GM21786 (cell line): ENCODE data around the gene ADIPOR2.
"Not testable (repeated sequence)": the region's sequence is repeated elsewhere in the genome, so short reads cannot be mapped to it uniquely, and the experiment has no call there.

Experiments used
- ATAC-seq: cut with Tn5 transposase; IDR thresholded peaks from one replicate; pipeline ENCODE4 v1.9.1; 2021; ENCODE audit not compliant: unreplicated experiment

ADIPOR2 gene

DNA sequence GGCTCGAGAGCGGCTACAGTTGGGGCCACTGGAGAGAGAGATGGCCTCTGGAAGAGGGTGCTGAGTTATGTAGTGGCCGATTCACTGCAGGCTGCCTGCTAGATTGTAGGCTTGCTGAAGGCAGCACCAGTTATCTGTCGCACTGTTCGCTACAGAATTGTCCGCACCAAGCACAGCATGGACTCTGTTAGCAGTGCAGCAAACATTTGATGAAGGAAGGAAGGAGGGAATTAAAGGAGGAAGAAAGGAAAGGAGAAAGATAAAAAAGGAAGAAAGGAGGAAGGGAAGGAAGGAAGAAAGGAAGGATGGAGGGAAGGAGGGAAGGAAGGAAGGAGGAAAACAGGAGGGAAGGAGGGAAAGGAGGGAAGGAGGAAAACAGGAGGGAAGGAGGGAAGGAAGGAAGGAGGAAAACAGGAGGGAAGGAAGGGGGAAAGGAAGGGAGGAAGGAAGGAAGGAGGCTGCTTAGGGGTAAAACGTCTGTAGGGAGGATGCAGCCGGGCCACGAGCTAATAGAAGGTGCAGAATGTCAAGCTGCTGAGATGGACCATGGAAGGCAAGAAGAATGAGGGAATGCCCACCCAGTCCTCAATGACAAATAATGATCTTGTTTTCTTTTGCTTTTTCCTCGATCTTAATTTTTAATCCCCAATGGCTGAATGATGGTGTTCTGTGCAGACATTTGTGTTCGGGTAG, 27.3 kb upstream of the ADIPOR2 start:
- ATAC-seq, result no peak

DNA sequence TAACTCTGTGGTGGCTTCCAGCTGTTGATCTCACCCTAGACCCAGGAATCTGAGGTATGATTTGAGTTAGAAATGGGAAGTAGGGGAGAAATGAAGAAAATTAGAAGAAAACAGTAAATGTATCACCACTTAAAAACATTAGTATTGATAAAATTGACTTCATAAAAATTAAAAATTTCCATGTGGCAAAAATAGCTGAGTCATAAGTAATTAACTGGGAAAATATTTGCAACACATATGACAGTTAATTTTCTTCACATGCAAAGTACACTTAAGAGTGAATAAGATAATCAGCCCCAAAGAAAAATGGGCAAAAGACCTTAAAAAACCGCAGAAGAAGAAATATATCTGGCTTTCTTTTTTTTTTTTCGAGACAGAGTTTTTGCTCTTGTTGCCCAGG, 25.5 kb upstream of the ADIPOR2 start:
- ATAC-seq, result no peak

DNA sequence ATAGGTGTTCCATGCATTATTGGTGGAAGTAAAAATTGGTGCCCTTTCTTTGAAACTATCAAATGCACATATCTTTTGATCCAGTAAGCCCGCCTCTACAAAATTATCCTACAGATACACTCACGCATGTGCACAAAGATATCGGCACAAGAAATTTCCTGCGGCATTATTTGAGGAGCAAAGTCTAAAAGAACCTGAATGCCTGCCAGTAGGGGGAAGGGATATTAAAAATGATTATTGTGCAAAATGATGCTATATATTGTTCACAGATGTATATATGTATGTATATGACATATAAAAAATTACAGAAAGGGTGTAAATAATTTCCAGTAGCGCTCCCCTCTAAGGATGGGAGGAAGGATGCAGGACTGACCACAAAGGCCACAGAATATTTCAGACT, 24.7 kb upstream of the ADIPOR2 start:
- no peak for ATAC-seq

DNA sequence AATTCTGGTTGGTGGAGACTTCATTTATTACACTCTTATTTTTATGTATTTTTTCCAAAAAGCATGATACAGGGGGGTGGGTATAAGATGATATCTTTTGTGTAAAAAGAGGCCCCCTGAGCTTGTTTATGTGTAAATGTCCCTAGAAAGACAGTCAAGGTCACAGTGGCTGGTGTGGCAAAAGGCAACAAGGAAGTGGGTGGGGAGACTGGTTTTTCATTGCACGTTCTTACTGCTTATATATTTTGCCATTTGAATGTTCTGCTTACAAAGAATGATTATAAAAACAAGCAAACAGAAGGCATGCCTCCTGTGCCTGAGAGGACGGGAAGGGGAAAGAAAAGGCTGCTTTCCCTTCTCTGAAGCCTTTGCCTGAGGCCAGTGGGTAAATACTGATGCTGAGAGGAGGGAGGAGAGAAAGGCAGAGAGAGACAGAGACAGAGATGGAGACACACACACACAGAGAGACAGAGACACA, 24.1 kb upstream of the ADIPOR2 start:
- no peak for ATAC-seq

DNA sequence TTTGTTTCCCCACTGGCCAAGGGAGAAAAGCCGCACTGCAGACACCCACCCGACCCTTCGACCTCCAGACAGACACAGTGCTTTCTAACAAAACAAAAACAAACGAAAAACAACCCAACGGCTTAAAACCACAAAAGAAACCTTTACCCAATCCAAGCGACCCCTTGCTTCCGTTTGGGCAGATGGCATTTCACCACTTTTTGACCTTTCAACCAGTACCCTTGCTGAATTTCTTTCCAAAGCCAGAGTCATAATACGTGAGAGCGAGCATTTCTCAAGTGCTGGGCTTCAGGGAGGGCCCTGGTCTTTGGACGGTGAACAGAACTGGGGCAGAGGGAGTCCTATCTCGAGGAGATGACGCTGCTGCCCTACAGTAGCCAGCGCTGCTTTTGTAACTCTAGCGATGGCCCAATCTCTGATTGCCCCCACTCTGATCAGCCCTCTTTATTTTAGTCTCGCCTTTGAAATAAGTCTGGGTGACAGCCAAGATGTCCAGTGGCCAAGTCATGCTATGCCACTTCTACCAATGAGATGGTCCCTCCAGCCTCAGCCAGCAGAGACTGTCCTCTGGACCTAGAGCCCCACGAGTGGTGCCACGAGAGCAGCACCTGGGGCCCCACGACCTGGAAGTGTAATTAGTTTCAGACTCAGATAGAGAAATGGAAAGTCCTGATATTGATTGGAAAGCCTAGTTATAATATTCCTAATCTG, 21.9 kb upstream of the ADIPOR2 start:
- no peak for ATAC-seq

DNA sequence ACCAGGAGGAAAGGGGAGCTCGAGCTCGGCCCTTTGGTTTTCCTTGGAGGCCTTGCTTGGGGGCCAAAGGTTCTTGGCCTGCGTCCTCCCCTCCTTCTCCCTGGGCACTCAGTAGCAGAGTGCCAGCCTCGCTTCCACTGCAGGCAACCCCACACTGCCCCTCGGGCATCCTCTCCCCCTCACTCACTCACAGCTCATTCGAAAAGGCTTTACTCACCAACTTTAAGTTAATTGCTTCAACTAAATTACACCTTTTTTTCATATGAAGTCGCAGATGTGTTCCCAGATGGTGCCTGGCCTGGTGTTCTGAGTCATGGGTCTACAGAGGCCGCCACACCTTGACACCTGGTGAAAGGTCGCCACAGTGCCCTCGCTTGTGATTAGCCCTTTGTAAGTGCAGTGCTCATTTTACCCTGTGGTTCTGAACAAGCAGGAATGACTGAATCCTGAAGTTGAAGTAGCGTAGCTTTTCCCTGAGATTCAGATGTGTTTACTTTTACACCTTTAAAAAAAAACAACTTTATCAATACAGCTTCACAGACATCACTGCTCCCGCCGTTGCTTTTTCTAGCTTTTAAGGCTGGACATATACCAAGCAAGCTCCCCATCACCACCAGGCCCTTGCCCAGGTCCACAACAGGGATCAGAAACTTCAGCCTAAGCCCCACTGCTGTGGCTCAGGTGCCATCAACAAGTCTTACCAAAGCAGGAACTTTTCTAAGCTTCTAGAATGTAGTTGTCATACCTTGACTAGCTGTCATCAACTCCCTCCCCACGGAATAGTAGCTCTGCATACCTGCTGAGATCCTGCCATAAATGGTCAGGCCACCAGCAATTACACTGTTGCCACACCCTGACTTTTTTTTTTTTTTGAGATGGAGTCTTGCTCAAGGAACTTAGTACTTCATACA, 20.3 kb upstream of the ADIPOR2 start:
- no peak for ATAC-seq

DNA sequence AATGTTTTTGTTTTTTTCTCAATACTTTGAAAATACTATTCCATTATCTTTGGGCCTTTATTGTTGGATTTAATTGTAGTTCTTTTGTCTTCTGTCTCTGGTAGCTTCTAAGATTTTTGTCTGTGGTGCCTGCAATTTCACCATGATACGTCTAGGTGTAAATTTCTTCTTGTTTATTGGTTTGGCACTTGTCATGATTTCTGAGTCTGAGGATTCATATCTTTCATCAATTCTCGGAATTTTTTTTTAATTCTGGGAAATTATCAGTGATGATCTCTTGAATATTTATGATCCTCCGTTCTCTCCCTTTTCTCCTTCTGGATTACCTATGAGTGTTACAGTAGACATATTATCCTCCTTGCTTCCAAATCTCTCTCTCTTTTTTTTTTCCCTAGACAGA, 14.8 kb upstream of the ADIPOR2 start:
- no peak for ATAC-seq

DNA sequence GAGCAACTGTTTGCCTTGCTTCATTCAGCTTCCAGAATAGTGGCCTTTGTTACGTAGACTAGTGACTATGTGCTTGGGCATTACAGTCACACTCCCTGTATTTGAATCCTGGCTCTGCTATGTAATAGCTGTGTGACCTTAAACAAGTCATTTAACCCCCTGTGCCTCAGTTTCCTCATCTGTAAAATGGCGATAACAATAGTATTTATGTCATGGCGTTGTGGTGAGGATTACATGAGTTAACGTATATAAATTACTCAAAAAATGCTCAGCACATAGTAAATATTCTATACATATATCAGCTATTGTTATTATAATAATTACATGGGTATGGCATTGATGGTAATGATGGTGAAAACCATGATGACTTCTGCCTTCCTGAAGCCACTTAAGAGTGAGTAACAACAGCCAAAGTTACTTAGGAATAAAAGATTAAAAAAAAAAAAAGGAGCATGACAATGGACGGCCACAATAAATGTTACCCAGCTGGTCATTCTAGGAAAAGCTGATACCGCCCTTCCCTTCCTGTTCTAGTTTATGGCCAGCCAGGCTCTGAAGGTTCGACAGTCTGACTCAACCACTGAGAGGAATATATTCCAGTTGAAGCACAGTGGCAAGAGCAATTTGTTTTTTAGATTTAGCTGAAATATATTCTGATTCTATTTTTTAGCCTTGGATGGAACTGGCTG, 9.9 kb upstream of the ADIPOR2 start:
- ATAC-seq, result no peak

DNA sequence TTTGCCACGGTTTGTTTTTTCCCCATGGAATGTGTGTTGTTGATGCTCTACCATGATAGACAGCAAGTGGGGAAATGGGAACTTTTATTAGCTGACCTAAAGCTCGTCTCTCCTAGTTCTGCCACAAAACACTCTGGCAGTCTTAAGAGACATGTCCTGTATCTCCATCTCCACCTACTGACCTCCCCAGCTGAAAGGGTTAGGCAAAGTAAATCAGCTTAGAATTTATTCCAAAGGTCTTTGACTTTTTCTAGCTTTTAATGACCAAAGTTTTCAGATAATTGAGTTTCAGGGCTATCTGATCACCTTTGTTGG, 9.4 kb upstream of the ADIPOR2 start:
- no peak for ATAC-seq

DNA sequence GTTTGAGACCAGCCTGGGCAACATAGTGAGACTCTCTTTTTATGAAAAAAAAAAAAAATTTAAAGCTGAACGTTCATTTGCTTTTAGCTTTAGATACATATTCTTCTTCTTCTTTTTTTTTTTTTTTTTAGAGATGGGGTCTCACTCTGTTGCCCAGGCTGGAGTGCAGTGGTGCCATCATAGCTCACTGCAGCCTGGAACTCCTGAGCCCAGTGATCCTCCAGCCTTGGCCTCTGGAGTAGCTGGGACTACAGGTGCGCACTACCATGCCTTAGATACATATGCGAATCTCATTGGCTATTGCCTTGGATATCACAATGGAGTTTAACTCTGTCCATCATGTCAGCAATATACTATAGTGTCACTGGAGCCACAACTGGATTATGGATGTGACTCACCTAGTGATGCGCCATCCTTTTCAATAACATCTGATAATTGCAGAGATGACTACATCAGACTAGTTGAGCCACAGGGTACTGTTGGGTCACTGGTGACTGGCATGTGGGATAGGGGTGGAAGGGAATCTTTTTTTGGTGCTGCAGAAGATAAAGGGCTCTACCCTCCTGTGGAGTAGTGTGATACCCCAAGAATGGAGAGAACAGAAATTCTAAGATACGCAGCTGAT, 2.7 kb upstream of the ADIPOR2 start:
- no peak for ATAC-seq

DNA sequence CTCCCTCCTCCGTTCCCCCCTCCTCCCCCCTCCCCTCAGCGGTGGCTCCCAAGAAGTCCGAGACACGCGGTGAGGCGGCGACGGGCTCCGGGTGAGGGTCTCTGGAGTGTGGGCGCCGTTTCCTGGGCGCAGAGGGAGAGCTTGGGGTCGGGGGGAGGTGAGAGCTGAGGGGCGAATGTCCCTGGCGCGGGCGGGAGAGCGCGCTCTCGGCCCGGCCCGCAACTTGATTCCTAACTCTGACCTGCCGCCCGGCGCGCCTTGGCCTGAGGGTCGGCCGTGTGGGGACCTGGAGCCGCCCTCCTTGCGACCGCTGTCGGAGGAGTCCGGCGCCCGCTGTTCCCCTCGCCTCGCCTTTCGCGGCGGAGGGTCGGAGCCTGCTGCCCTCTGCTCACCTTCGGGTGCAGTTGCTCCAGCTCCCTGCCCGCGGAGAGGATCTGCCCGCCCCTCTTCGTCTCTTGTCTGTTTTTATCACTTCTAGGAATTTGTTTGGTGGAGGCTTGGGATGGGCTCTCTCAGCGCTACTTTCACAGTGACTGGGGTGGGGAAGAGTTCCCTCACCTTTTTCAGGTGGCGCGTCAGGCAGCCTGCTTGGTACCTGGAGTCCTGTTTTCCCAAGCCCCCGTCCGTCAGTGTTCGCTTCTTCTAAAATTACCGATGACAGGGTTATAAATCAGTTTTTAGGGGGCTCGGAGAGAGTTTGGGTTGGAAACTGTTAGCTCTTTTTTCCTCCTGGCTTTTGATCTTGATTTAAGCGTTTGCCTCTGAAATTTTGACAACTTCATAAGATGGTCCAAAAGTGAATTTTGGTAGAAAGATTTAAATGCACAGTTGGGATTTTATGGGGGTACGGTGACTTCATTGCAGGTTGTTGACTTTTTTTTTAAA, 495 bp downstream of the ADIPOR2 start:
- ATAC-seq, result peak; percentile 33

DNA sequence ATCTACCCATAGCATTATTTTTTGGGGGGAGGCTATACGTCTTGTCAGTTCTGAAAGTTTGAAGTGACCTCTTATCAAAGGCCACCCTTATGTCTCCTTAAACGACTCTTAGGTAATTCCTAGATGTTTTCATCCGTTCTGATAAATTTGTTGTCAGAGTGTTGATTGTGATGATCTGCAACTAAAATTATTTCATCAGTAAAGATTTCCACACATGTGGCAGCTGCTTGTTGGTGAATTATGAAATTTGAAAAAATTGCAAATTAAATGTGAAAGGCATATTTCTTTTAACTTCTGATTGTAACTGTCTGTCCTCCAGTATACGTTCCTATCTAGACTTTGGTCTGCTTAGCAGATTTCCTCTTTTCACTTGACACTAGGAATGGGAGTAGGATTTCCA, 1.4 kb downstream of the ADIPOR2 start:
- ATAC-seq, result no peak

DNA sequence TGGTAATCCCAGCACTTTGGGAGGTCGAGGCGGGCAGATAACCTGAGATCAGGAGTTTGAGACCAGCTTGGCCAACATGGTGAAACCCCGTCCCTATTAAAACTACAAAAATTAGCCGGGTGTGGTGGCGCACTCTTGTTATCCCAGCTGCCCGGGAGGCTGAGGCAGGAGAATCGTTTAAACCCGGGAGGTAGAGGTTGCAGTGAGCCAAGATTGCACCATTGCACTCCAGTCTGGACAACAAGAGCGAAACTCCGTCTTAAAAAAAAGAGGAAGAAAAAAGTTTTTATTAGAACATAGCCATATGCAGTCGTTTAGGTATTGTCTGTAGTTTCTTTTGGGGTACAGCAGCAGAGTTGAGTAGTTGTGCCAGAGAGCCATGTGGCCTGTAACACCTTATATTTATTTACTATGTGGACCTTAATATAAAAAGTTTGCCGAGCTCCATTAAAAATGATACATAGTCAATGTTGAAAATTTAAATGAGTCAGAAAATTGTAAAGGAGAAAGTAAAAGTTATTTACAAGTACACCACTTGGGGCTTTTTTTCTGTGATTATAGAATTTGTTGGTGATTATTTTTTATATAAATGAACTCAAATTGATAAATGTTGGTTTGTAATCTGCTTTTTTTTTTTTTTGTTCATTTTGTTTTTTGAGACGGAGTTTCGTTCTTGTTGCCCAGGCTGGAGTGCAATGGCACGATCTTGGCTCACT, 2.2 kb downstream of the ADIPOR2 start:
- no peak for ATAC-seq

DNA sequence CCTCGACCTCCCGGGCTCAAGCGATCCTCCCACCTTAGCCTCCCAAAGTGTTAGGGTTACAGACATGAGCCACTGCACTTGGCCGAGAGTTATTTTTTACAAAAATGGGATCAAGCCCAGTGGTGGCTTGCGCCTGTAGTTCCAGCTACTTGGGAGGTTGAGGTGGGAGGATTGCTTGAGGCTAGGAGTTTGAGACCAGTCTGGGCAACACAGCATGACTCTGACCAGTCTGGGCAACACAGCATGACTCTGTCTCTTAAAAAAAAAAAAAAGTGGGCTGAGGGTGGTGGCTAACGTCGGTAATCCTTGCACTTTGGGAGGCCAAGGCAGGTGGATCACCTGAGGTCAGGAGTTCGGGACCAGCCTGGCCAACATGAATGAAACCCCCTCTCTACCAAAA, 4.2 kb downstream of the ADIPOR2 start:
- ATAC-seq, result not testable (repeated sequence)

DNA sequence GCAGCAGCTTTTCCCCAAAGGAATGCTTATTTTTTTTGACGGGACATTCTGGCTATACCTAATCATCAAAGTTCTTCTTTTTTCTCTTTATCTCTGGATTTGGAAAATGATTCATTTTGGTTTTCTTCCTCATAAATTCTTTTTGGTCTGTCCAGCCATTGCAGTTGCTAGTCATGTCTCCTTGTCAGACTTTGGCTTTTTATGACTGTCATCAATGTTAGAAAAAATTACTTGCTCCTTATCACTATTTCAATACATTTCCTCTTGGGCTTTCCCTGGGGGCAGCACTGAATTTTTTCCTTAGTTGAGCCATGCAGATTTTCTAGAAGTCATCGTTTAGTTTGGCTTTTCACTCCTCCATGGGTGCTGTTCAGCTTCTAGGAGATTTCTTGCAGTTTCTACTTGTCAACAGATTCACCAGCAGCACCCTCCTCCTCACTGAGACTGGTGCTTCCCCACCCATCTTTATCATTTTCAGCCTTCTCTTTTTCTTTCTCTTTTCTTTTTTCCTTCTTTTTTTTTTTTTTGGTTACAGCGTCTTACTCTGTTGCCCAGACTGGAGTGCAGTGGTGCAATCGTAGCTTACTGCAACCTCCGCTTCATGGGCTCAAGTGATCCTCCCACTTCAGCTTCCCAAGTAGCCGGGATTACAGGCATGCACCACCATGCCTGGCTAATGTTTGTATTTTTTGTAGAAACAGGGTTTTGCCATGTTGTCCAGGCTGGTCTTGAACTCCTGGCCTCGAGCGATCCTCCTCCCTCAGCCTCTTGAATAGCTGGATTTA, 5.2 kb downstream of the ADIPOR2 start:
- ATAC-seq, result no peak

DNA sequence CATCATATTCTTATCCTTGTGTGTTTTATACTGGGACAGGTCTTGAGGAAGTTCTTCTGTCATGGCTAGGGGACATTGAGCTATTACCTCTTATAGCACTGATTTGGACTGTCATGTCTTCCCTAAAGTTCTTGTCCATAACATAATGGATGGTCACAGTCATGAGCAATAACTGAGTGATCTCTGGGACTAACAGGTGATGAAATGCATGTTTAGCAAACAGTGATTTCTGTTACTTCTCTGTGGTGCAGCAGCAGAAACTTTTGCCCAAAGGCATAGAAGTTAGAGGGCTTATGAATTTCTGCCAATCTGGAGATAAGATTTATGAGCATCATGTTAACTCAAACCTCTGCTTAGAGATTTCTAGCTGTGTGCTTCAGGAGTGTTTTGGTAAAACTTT, 5.9 kb downstream of the ADIPOR2 start:
- ATAC-seq, result no peak

DNA sequence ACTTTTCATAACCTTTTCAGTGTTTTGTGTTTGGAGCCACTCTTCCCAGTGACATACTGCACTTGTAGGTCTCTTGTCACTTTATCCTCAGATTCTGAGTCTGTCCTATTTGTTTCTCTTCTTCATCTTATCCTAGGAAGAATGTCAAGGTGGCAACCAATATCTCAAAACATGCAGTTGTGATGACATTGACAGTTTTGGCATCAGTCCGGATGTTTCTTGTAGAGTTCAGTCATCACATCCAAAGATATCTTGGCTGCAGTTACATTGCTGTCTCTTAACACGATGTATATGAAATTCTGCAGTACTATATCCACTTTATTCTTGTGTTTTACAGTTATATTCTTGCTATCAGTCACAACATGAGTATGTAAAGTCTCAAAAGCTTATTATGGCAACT, 6.4 kb downstream of the ADIPOR2 start:
- no peak for ATAC-seq

DNA sequence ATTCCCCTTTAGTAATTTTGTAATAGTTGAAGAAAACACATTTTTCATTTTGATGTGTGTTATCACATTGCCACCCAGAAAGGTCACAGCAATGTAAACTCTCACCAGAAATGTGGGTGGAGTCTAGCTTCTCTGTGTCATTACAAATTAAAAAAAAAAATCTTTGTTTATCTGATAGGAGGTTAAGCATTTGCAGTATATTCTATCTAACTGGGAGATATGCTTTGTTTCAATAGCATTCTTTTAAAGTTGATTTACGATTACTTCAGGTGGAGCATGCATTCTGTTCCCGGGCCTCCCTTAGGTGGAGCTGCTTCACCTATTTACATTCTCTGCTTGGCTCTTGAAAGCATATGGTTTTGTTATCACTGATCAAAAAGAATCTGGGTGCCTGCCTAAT, 7.8 kb downstream of the ADIPOR2 start:
- no peak for ATAC-seq
